IMR-90 (cell line): ENCODE measurements around the gene BLOC1S6. TPM values are rescaled to one million over a fixed set of nuclear protein-coding genes. Genes with fewer than 3 reads are reported as not detected.

Experiments used
- ATAC-seq: fragments of 200-7000 bp; cut with Tn5 transposase; 2 replicates; pipeline ENCODE4 v1.9.1; 2020; ENCODE audit warnings: low read depth, mild to moderate bottlenecking, moderate library complexity
- BruUV-seq: library from RNA; stranded (reverse); fragments of 400-500 nt; replicated peaks from 2 replicates; lab custom pipeline; 2021; lab: Mats Ljungman, UMichigan
- CTCF ChIA-PET: fragments of 300-600 bp; formaldehyde crosslinking; extraction: SDS; loops from one replicate; lab custom pipeline; 2021; ENCODE audit warnings: antibody characterized with exemption; lab: Yijun Ruan, JAX
- POLR2A ChIA-PET: fragments of 300-600 bp; sonication (Branson Sonifier 250); formaldehyde crosslinking; loops from one replicate; lab custom pipeline; 2022; ENCODE audit warnings: antibody characterized with exemption; ENCODE audit not compliant: unreplicated experiment; lab: Charles Lee
- DNase-seq: peaks from one replicate; pipeline ENCODE4 v3.0.0; 2013
- H2AFZ ChIP-seq: replicated peaks from 2 replicates; pipeline ENCODE3; 2013; ENCODE audit warnings: low read length, mild to moderate bottlenecking; ENCODE audit not compliant: poor library complexity
- H2AK5ac ChIP-seq: 2 replicates; pipeline ENCODE4 v1.6.1; 2013; ENCODE audit warnings: low read depth, low read length, inconsistent platforms
- H2AK9ac ChIP-seq: replicated peaks from 2 replicates; pipeline ENCODE3; 2013; ENCODE audit warnings: mild to moderate bottlenecking, low read depth, low read length, moderate library complexity; ENCODE audit not compliant: poor library complexity
- H2BK120ac ChIP-seq: 2 replicates; pipeline ENCODE4 v1.6.1; 2013; ENCODE audit warnings: low read depth, low read length, inconsistent platforms
- H2BK15ac ChIP-seq: 3 replicates; pipeline ENCODE4 v1.6.1; 2013; ENCODE audit warnings: low read depth, low read length, inconsistent platforms
- H2BK20ac ChIP-seq: 2 replicates; pipeline ENCODE4 v1.6.1; 2013; ENCODE audit warnings: low read depth, mild to moderate bottlenecking, inconsistent platforms, low read length, moderate library complexity
- H2BK5ac ChIP-seq: 2 replicates; pipeline ENCODE4 v1.6.1; 2013; ENCODE audit warnings: mild to moderate bottlenecking, low read depth, low read length, inconsistent platforms; ENCODE audit not compliant: poor library complexity, severe bottlenecking
- H3K14ac ChIP-seq: replicated peaks from 2 replicates; pipeline ENCODE4 v1.6.1; 2013; ENCODE audit warnings: low read depth, low read length, inconsistent platforms
- H3K18ac ChIP-seq: 2 replicates; pipeline ENCODE4 v1.6.1; 2013; ENCODE audit warnings: low read depth, low read length, control low read depth
- H3K23ac ChIP-seq: 2 replicates; pipeline ENCODE4 v1.6.1; 2013; ENCODE audit warnings: low read depth, low read length, inconsistent platforms
- H3K27ac ChIP-seq: 2 replicates; pipeline ENCODE4 v1.5.1; 2013; ENCODE audit warnings: mild to moderate bottlenecking, control low read depth, low read length; ENCODE audit not compliant: insufficient read depth
- H3K27me3 ChIP-seq: 2 replicates; pipeline ENCODE4 v1.6.1; 2013; ENCODE audit warnings: low read length; ENCODE audit not compliant: control insufficient read depth, insufficient read depth
- H3K36me3 ChIP-seq: 2 replicates; pipeline ENCODE4 v1.6.1; 2013; ENCODE audit warnings: low read length, mixed read lengths; ENCODE audit not compliant: control insufficient read depth, insufficient read depth
- H3K4ac ChIP-seq: 2 replicates; pipeline ENCODE4 v1.6.1; 2013; ENCODE audit warnings: low read depth, low read length, inconsistent platforms
- H3K4me1 ChIP-seq: 2 replicates; pipeline ENCODE4 v1.6.1; 2013; ENCODE audit warnings: low read length, mixed read lengths; ENCODE audit not compliant: control insufficient read depth, insufficient read depth
- H3K4me2 ChIP-seq: 2 replicates; pipeline ENCODE4 v1.6.1; 2013; ENCODE audit warnings: low read depth, mild to moderate bottlenecking, control low read depth, low read length, moderate library complexity
- H3K4me3 ChIP-seq: 2 replicates; pipeline ENCODE4 v1.5.1; 2013; ENCODE audit warnings: low read depth, mild to moderate bottlenecking, control low read depth, low read length, moderate library complexity; ENCODE audit not compliant: insufficient read depth
- H3K56ac ChIP-seq: 2 replicates; pipeline ENCODE4 v1.6.1; 2013; ENCODE audit warnings: low read length, inconsistent platforms; ENCODE audit not compliant: insufficient read depth; ENCODE audit errors: extremely low read depth
- H3K79me1 ChIP-seq, 2 experiments: 2 replicates each; pipeline ENCODE4 v1.6.1; 2013; ENCODE audit warnings: low read length in 2 of 2, inconsistent platforms in 1 of 2, low read depth in 1 of 2
- H3K9ac ChIP-seq: 2 replicates; pipeline ENCODE4 v1.6.1; 2013; ENCODE audit warnings: low read depth, low read length, control low read depth
- H3K9me1 ChIP-seq: 2 replicates; pipeline ENCODE4 v1.6.1; 2013; ENCODE audit warnings: low read length, inconsistent platforms; ENCODE audit not compliant: insufficient read depth
- H3K9me3 ChIP-seq: 2 replicates; pipeline ENCODE4 v1.6.1; 2013; ENCODE audit warnings: low read length; ENCODE audit not compliant: control insufficient read depth, insufficient read depth
- H4K20me1 ChIP-seq: 2 replicates; pipeline ENCODE4 v1.6.1; 2013; ENCODE audit warnings: low read length, inconsistent platforms; ENCODE audit not compliant: insufficient read depth
- H4K5ac ChIP-seq: 2 replicates; pipeline ENCODE4 v1.6.1; 2013; ENCODE audit warnings: mild to moderate bottlenecking, low read depth, low read length, control low read depth
- H4K8ac ChIP-seq, 2 experiments: 2 replicates each; pipeline ENCODE4 v1.6.1; 2013; ENCODE audit warnings: low read depth in 2 of 2, low read length in 2 of 2, control low read depth in 1 of 2, inconsistent platforms in 1 of 2
- H4K91ac ChIP-seq: 2 replicates; pipeline ENCODE4 v1.6.1; 2013; ENCODE audit warnings: low read depth, low read length, inconsistent platforms; ENCODE audit not compliant: insufficient read depth
- BHLHE40 ChIP-seq: fragments of 150-350 bp; IDR thresholded peaks from 2 replicates; pipeline ENCODE4 v1.6.1; 2016; ENCODE audit warnings: mild to moderate bottlenecking, low read depth, low read length
- CEBPB ChIP-seq: IDR thresholded peaks from 2 replicates; pipeline ENCODE4 v1.6.1; 2012; ENCODE audit warnings: low read depth, low read length, improper control_type of control experiment
- CHD1 ChIP-seq: IDR thresholded peaks from 2 replicates; pipeline ENCODE4 v1.6.1; 2012; ENCODE audit warnings: low read depth, low read length, improper control_type of control experiment
- CTCF ChIP-seq: conservative IDR thresholded peaks from 2 replicates; pipeline ENCODE4 v1.5.1; 2012; ENCODE audit warnings: mild to moderate bottlenecking, low read depth, low read length, improper control_type of control experiment
- ELK1 ChIP-seq: fragments of 150-350 bp; IDR thresholded peaks from 2 replicates; pipeline ENCODE4 v1.6.1; 2016; ENCODE audit warnings: low read depth, mild to moderate bottlenecking, low read length, moderate library complexity, borderline replicate concordance
- FOS ChIP-seq: fragments of 150-350 bp; IDR thresholded peaks from 2 replicates; pipeline ENCODE4 v1.6.1; 2016; ENCODE audit warnings: low read depth, low read length
- MAFK ChIP-seq: IDR thresholded peaks from 2 replicates; pipeline ENCODE4 v1.6.1; 2012; ENCODE audit warnings: low read depth, low read length, improper control_type of control experiment
- MAZ ChIP-seq: IDR thresholded peaks from 2 replicates; pipeline ENCODE4 v1.6.1; 2012; ENCODE audit warnings: low read depth, mild to moderate bottlenecking, low read length, improper control_type of control experiment, moderate library complexity, borderline replicate concordance
- MXI1 ChIP-seq: IDR thresholded peaks from 2 replicates; pipeline ENCODE4 v1.6.1; 2012; ENCODE audit warnings: low read depth, mild to moderate bottlenecking, low read length, moderate library complexity, borderline replicate concordance
- NFE2L2 ChIP-seq: fragments of 150-350 bp; IDR thresholded peaks from 2 replicates; pipeline ENCODE4 v1.6.1; 2016; ENCODE audit warnings: low read depth, mild to moderate bottlenecking, low read length
- POLR2A ChIP-seq: IDR thresholded peaks from 2 replicates; pipeline ENCODE4 v1.6.1; 2012; ENCODE audit warnings: mild to moderate bottlenecking, low read depth, low read length
- RAD21 ChIP-seq: IDR thresholded peaks from 2 replicates; pipeline ENCODE4 v1.6.1; 2012; ENCODE audit warnings: low read length, improper control_type of control experiment
- RCOR1 ChIP-seq: IDR thresholded peaks from 2 replicates; pipeline ENCODE4 v1.6.1; 2012; ENCODE audit warnings: mild to moderate bottlenecking, low read length, improper control_type of control experiment; ENCODE audit not compliant: insufficient replicate concordance
- RFX5 ChIP-seq: IDR thresholded peaks from 2 replicates; pipeline ENCODE4 v1.8.0; 2012; ENCODE audit warnings: low read depth, mild to moderate bottlenecking, low read length, moderate library complexity
- SMC3 ChIP-seq: fragments of 150-350 bp; IDR thresholded peaks from 2 replicates; pipeline ENCODE4 v1.6.1; 2016; ENCODE audit warnings: low read depth, mild to moderate bottlenecking, antibody characterized with exemption, low read length, moderate library complexity
- USF2 ChIP-seq: fragments of 150-350 bp; IDR thresholded peaks from 2 replicates; pipeline ENCODE4 v1.6.1; 2017; ENCODE audit warnings: mild to moderate bottlenecking, antibody characterized with exemption, low read length, low read depth
- WGBS, 2 experiments: methylation state at CpG; one replicate each; pipeline versions ENCODE4 v1.1.5 to v1.1.7; 2013; ENCODE audit warnings: missing lambda C conversion rate in 2 of 2; ENCODE audit not compliant: insufficient read length in 1 of 2; ENCODE audit errors: extremely low coverage in 2 of 2; 5-methylcytosine and 5-hydroxymethylcytosine counted together
- dilution Hi-C: fragments of 300-500 bp; cut with HindIII; formaldehyde crosslinking; loops from one replicate; pipeline ENCODE4 v1.14.3; 2018; ENCODE audit warnings: low sequenced_read_pairs; ENCODE audit not compliant: unreplicated experiment
- in situ Hi-C: fragments of 300-500 bp; cut with MboI; formaldehyde crosslinking; loops from 3 replicates; pipeline ENCODE4 v1.14.3; 2019; ENCODE audit warnings: low sequenced_read_pairs, inconsistent platforms, mixed read lengths
- intact Hi-C: fragments of 100-400 bp; cut with micrococcal nuclease; formaldehyde crosslinking; loops from 2 replicates; pipeline ENCODE4 v1.10.0; 2022
- polyA plus RNA-seq, 3 experiments: library from polyadenylated mRNA; depleted of rRNA; stranded (reverse); fragments of >200 nt; gene quantifications; 2 replicates each; pipeline ENCODE4 v1.2.3, GENCODE V29; 2012; ENCODE audit warnings: low replicate concordance in 1 of 3
- total RNA-seq: library from RNA; depleted of rRNA; stranded (reverse); fragments of >200 nt; gene quantifications from 2 replicates; pipeline ENCODE4 v1.2.3, GENCODE V29; 2012

BLOC1S6 gene
- total and polyA plus RNA-seq, 2 of the 4 experiments (the other 2 are of a cell fraction) = 21.7 to 40.9 TPM

GRCh38 chr15:45650889-45651525, 63.8 kb downstream of the BLOC1S6 start:
- no TSS peak for BruUV-seq

More at GRCh38 chr15:45650889-45651525, 63.8 kb downstream of the BLOC1S6 start:
- DNase-seq = no peak
- no peak overlapping the region for H4K8ac ChIP-seq
- ChIA-PET POLR2A (no interaction called here), CTCF (interaction anchor here (0.6 to 1.1 kb wide), 2 partner anchors 19 to 139 kb away, joined by 3 to 5 read pairs; no protein-coding TSS in a partner anchor)
- no peak overlapping the region for H2AK9ac ChIP-seq
- H2AFZ ChIP-seq = no peak overlapping the region
- no peak overlapping the region for H3K4ac ChIP-seq
- H4K5ac ChIP-seq = no peak overlapping the region
- H3K23ac ChIP-seq = no peak overlapping the region
- no peak overlapping the region for H3K18ac ChIP-seq
- peaks cover 8% of the 10 kb centered on the region for H3K4me1 ChIP-seq
- no peaks in the 10 kb centered on the region for H4K20me1 ChIP-seq
- peaks cover 0 to 8% of the 10 kb centered on the region in 2 experiments; a peak in 2 of 4 replicates for H3K79me1 ChIP-seq
- H2AK5ac ChIP-seq = no peak overlapping the region
- dilution Hi-C loops (no loop called here), intact Hi-C loops (no loop called here), in situ Hi-C loops (no loop called here)
- H2BK15ac ChIP-seq = no peak overlapping the region
- no peak overlapping the region for H3K4me2 ChIP-seq
- H4K91ac ChIP-seq = no peak overlapping the region
- no peak overlapping the region for H2BK5ac ChIP-seq
- H3K9me3 ChIP-seq = no peaks in the 10 kb centered on the region
- 100% methylated on average over 15 of the region's 35 CpGs; no CpG with 5 or more reads in 1 of the 2 experiments for WGBS, 2 experiments
- H3K27me3 ChIP-seq = no peaks in the 10 kb centered on the region
- ATAC-seq = no peak
- H2BK120ac ChIP-seq = no peak overlapping the region
- H2BK20ac ChIP-seq = no peak overlapping the region
- H3K36me3 ChIP-seq = no peaks in the 10 kb centered on the region; the same call in none of the 2 replicates
- no peak overlapping the region for H3K4me3 ChIP-seq
- no peak overlapping the region for H3K27ac ChIP-seq
- TF ChIP-seq NFE2L2 (no peak), FOS (no peak), USF2 (no peak), POLR2A (no peak), RFX5 (no peak), RCOR1 (no peak), CTCF (no peak), ELK1 (no peak), CHD1 (no peak), CEBPB (no peak), SMC3 (no peak), BHLHE40 (no peak), MXI1 (no peak), RAD21 (no peak), MAZ (no peak), MAFK (no peak)
- H3K9me1 ChIP-seq = peaks cover 7% of the 10 kb centered on the region
- H3K14ac ChIP-seq = no peak overlapping the region
- H3K9ac ChIP-seq = no peak overlapping the region
- no peak overlapping the region for H3K56ac ChIP-seq
